NCI-H526 treated with DMSO at 0.1 percent for 48 hours (cell line): ENCODE measurements around the gene HRK.

Source experiments
- DNase-seq: peaks from one replicate; lab custom pipeline; 2025; lab: John Stamatoyannopoulos, UW

Gene HRK

DNA sequence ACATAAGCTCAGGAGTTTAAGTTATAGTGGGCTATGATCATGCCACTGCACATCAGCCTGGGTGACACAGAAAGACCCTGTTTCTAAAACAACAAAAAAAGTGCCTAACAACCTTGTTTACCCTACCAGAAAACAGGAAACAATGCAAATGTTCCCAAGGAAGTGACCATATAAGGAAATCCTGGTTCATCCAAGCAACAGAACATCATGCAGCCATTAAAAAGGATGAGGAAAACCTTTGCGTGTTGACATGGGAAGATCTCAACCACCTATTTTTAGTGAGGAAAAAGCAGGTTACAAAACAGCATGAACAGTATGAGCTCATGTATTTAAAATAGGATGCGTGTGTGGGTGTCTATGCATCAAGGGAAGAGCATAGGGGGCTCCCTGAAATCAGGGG lies 13.7 kb downstream of the HRK start:
- no peak for DNase-seq

DNA sequence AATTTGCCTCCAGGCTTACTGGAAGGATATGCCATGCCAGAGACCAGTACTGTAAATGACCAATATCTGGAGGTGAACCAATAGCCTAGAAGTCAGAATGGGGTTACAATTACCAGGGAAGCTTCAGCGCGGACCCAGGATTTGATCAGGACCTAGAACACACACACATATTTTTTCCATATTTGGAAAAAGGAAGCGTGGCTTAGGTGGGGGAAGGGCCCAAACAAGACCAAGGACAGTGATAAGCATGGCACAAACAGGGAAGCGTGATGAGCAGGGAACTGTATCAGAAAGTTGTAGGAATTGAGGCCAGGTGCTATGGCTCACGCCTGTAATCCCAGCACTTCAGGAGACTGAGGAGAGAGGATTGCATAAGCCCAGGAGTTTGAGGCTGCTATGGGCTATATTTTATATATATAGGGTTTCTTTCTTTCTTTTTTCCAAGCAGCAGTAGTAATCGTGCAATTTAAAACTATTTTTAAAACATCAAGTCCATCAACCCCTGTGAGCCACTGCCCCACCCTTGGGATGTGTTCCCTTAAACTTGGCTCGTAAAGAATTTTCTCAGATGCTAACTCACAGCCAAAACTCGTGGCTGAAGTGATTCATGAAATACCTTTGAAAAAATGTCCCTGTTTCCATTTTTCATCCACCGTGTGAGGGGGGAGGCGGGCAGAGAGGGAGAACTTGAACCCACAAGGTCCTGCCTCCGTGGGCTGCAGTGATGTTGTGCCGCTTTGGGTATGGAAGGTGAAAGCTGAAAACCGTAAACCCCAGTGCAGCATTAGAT lies 16.7 kb downstream of the HRK start:
- DNase-seq = no peak

DNA sequence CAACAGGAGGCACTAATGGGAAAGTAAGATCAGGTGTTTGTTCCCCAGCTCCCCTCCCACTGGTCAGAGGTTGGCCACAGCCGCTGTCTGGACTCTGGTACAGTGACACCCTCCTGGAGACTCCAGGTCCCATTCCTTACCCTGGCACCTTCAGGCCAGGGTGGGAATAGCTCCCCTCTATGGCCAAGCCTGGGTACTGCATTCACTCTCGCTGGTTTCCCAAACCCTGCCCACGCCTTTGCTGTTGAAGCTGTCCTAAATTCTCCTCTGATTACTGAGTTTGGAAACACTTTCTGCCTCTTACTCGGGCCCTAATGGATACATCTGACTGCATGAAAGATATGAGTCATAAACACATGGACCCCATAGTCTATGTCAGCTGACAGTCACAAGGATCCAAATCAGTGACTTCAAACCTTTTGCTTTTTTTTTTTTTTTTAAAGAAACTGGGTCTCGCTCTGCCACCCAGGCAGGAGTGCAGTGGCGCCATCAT lies 17.9 kb downstream of the HRK start:
- no peak for DNase-seq

DNA sequence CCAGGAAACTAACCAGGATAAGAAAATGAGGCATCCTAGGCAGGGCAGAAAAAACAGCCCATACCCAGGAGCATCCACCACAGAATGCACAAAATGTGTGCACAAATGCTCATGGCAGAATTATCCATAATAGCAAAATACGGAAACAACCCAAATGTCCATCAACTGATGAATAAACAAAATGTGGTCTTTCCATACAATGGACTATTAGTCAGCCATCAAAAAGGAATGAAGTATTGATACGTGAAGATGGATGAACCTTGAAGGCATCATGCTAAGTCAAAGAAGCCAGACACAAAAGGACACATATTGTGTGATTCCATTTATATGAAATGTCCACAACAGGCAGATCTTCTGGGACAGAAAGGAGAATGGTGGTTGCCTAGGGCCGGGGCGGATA lies 19.1 kb downstream of the HRK start:
- DNase-seq = no peak

DNA sequence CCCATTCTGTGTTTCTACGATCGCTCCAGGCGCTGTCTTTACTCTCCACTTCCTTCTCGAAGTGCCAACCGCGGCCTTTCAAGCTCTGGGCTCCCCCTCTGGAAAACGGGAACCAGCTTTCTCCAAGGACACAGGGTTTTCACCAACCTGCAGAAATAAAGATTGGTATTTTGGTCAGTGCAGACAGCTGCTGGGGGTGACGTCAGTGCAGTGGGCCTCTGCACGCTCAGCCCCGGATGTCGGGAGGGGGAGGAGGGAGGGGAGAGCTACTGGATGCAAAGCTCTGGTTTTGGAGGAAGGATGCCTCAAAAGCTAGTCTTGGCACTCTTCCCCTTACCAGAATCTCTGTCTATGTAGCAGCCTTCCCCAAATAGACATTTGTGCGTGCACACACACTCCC lies 19.9 kb downstream of the HRK start:
- DNase-seq = no peak

DNA sequence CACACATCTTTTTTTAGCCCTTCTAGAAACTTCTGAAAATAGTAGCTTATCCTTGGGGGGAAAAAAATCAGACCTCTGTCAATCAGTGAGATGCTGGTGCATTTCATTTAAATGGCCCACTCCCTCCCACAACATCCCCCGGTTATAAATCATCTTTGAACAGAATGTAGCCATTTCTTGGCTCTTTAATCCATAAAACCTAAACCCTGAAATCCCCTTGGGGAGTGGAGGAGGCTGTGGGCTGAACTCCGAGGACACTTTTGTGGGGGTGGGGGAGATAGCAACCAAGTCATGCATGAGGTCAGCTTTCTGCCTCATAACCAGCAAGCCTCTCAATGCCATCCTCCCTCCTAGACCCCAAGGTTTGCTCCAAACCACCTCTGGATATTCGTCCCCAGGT lies 21.0 kb downstream of the HRK start:
- DNase-seq = no peak

DNA sequence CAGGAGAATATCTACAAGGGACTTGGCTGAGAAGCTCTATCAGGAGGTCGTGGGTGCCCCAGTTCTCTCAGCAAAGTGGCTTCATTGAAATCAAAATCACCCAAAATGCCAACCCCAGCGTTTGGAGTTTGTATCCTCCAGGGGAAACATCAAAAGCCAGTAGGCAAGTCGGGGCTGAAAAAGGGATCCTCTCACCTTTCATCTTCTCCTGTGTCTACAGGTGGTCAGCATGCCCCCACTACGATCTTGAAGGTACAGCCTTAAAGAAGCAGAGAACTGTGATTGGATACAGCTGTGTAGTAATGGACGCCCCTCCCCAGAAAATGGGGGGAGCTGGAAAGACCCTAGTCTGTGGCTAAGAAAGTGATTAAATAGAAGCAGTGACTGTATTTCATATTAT lies 22.2 kb downstream of the HRK start:
- DNase-seq = no peak

DNA sequence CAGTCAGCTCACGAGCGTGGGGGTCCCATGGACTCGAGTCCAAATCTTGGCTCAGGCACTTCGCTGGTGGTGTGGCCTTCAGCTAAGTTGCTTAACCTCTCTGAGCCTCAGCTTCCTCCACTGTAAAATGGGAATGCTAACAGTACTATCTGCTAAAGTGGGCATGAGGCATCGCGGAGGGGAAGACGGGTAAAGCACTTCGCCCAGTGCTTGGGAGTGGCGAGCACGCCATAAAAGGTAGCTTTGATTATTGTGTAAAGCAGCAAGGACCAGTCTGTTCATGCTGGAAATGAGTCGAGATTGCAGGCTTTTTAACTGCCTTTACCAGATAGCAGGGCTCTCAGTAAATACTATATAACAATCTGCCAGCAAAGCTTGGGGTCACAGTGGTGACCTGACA lies 24.5 kb downstream of the HRK start:
- DNase-seq = no peak

DNA sequence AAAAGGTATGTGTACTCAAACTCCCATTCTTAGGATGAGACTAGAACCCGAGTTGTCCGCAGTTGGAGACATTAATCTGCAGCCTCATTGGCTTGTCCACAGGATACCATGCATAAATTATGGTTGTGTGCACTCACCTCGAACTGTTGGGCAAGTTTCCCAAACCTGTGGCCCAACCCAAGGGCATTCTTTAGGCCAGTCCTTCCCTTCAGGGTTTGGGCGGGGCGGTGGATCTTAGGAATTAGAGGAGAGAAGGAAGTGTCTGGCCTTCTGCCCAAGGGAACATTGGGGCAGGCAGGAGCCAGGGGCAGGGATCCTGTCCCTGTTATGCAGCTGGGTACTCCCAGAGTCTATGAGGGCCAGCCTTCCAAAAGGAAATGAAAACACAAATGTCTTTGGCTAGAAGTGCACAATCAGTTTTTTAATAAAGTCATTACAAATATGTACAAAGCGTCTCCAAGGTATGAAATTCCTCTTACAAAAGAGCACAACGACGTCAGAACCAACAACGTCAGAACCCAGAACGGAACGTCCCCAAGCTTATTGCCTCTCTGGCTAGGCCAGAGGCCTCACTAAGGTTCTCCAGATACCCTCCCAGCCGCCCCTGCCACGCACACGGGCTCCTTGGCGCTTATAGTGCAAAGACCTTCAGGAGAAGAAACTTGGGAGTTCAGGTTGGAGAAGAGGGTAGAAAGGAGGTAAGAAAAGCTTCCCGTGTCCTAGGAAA lies 25.3 kb downstream of the HRK start:
- no peak for DNase-seq

DNA sequence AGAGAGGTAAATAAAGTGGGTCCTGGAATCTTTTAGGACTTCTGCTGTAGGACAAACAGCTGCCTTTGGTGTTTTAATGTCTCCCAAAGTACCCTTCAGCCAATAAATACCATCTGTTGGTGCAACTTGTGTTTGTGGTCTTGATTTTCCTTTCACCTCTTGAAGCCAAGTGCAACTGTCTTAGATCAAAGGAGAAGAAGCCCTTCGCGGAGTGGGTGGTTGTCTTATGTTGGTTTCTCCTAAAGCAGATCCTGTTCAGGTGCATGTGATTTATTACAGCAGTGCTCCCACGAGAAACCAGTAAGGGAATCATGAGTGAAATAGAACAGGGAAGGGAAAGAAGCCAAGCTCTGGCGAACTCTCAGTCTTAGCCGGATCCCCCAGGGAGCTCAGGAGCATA lies 27.7 kb downstream of the HRK start:
- DNase-seq = no peak

DNA sequence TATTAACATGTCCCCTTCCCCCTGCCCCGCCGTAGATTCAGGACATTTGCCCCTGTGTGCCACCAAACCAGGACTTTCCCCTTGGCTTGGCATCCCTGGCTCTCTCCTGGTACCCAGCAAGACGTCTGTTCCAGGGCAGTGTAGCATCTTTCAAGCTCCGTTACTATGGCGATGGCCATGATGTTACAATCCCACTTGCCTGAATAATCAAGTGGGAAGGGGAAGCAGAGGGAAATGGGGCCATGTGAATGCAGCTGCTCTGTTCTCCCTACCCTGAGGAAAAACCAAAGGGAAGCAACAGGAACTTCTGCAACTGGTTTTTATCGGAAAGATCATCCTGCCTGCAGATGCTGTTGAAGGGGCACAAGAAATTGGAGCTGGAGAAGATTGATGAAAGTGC lies 28.9 kb downstream of the HRK start:
- no peak for DNase-seq

DNA sequence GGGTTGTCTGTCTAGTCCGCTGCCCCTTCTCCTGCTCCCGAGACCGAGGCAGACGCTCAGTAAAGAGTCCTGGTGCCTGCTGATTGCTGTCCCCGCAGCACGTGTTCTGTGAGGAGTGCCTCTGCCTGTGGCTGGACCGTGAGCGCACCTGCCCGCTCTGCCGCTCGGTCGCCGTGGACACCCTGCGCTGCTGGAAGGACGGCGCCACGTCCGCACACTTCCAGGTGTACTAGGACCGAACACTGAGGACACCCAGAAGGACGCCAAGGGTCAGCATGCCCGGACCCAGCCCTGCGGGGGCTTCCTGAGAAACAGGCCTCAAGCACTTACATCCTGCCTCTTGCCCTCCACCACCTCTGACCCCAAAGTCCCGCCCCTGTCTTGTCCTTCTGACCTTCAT lies 32.0 kb downstream of the HRK start:
- no peak for DNase-seq

DNA sequence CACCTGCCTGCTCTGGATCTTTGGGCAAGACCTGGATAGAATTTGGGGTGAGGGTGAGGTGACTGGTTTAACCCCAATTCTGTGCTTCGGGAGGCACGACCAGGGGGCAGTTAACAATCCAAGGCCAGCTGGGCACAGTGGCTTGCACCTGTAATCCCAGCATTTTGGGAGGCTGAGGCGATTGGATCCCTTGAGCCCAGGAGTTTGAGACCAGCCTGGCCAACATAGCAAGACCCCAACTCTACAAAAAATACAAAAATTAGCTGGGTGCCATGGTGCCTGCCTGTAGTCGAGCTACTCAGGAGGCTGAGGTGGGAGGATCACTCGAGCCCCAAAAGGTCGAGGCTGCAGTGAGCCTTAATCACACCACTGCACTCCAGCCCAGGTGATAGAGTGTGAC lies 38.2 kb downstream of the HRK start:
- DNase-seq = no peak

DNA sequence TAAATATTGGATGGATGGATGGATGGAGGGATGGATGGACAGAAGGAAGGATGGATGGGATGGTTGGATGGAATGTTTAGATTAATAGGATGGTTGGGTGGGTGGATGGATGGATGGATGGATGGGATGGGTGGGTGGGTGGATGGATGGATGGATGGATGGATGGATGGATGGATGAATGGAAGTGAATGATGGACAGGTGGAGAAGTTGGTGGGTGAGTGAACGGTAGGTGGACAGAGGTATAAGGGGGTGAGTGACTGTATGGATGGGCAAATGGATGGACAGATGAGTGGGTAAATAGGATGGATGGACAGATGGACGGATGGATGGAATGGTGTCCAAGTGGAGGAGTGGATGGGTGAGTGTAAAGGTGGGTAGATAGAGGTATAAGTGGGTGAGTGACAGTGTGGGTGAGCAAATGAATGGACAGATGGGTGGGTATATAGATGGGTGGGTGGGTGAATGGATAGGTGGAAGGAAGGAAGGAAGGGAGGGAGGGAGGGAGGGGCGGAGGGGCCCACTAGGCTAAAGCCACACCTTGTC lies 41.9 kb downstream of the HRK start:
- no peak for DNase-seq

DNA sequence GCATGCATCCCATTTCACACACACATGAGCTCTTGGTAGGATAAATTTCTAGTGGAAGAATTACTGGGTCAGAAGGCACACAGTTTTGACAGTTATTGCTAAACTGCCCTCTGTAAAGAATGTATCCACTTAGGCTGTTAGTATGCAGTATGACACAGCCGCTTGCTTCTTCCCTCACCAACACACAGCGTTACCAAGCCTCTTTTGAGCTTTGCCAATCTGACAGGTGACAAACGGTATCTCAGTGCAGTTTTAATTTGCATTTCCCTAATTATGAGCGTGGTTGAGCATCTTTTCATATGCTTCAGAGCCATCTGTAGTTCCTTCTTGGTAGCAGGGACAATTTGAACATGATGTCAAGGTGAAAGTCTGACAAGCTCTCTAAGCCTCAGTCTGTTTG lies 42.9 kb downstream of the HRK start:
- DNase-seq = no peak

DNA sequence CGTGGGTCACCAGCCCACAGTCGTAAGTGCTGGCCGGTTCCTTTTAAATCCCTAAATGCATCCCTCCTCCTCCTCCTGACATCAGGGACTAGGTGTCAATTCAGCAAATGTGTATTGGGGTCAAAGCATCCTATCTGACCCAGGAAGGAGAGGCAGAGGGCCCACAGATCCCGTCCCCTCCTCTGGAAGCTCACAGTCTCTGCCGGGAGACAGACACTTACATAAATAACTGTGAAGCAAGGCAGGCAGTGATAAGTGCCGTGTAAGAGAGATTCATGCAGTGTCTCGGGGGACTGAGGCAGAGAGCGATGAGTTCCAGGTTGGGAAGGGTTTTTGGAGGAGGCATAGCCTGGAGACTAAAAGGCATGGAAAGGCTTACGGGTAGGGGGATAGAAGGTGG lies 44.1 kb downstream of the HRK start:
- no peak for DNase-seq

DNA sequence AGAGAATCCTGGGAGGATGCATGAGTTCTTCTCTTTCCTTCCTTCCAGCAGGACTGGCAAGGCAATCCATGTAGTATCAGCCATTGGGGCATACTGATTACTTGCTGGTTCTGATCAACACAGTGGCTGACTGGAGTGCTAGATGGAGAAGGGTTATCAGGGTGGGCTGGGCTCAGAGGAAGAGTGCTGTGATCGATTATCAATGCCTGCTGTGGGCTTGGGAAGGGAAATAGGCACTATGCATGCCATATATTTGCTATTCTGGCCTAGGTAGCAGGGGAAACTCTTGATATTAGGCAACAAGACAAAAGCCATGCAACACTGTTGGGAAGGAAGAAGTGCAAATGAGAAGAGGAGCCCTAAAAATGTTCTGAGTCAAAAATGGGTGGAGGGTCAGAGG lies 45.8 kb downstream of the HRK start:
- no peak for DNase-seq

DNA sequence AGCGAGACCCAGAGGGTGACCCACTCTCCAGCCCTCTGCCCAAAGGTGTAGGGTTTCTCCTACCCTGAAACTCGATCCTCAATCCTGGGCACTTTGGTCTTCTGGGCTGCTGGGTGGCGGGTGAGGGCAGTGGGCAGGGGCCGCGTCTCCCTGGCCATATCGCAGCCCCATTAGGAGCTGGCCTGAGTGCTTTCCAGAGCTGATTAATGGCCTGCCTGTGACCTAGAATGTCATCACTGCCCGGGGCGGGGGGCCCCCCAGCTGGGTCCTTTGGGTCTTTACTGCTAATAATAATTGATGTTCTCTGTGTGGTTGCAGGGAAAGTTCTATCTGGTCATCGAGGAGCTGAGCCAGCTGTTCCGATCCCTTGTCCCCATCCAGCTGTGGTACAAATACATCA lies 47.8 kb downstream of the HRK start:
- DNase-seq = no peak

DNA sequence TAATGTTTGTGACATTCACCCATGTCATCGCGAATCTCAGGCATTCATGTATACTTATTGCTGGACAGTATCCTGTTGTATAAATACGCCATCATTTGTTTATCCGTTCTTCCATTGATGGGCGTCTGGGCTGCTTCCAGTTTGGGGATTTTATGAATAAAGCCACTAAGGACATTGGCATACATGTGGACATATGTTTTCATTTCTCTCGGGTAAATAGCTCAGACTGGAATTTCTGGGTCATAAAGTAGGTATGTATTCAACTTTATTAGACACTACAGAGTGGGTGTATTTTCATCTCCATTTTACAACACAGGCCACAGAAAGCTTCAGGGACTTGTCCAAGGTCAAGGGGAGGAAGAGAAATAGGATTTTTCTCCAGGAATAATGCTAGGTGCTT lies 48.9 kb downstream of the HRK start:
- no peak for DNase-seq

DNA sequence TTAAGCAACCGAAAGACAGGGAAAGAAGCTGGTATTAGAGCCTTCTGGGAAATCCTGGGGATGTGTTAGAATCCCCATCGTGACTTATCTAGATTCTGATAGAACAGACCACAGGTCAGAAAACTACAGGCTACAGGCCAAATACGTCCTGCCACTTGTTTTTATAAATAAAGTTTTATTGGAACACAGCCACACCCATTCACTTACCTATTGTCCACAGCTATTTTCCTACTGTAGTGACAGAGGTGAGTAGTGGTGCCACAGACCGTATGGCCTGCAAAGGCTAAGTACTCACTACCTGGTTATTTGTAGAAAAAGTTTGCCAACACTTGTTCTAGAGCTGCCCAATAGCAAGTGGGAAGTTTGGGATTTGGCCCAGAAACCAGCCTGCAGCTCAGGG lies 53.8 kb downstream of the HRK start:
- no peak for DNase-seq

DNA sequence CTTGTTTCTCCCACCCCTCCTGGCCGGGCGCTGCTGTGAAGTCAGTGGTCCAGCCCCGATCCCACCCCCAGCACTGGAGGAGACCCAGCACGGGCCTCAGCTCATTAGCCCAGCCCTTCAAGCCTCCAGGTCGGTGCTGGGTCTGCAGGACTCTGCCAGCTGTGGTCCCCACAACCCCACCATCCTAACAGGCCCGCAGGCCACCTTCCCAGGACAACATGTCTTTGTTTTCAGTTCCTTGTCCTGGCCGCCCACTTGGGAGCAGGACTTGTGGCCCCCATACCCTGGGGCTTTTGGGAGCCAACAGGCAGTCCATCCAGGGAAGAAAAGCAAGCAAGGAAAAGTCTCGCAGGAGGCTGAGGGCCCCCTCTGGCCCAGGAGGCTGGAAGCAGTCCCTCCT lies 60.0 kb downstream of the HRK start:
- DNase-seq = no peak

DNA sequence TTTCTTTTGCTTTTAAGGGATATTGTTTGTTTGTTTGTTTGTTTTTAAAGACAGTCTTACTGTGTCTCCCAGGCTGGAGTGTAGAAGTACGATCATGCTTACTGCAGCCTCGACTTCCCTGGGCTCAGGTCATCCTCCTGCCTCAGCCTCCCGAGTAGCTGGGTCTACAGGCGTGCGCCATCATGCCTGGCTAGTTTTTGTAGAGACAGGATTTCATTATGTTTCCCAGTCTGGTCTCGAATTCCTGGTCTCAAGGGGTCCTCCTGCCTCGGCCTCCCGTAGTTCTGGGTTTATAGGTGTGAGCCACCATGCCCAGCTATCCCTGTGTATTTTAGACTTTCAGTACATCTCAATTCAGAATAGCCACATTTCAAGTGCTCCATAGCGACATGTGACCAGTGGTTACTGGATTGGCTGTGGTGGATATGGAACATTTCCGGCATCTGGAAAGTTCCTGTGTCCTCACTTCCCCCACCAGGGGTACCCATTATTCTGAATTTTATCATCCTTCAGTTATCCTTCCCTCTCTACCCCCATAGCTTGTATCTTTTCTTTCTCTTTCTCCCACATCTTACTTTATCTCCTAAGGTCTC lies 61.1 kb downstream of the HRK start:
- no peak for DNase-seq
